Inferior parietal cortex (tissue), 1 donor: Measurements from ENCODE around the gene ADGRG6.
"Not testable (repeated sequence)": the region's sequence is repeated elsewhere in the genome, so short reads cannot be mapped to it uniquely, and the experiment has no call there.

Experiments
- DNase-seq: peaks from one replicate; pipeline ENCODE4 v3.0.0-alpha.2; 2016; ENCODE audit errors: extremely low spot score

Gene ADGRG6

DNA sequence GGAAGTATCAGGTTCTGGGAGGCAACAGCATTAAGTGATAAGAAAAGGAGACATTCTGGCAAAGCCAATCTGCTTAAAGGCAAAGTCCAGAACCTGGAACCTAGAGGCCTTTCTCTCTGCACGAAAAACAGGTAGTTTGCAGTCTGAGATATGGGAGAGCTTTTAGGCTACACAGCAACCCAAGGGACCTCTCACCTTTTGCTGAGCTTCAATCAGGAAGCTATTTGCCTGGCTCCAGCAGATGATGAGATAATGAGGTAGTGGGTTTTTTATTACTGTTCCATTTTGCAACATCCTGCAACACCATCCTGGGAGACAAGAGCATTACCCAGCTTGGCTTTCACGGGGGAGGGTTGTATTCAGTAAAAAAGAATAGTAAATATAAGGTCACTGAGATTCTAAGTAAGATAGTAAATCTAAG, 143.1 kb downstream of the ADGRG6 start:
- DNase-seq, result no peak

DNA sequence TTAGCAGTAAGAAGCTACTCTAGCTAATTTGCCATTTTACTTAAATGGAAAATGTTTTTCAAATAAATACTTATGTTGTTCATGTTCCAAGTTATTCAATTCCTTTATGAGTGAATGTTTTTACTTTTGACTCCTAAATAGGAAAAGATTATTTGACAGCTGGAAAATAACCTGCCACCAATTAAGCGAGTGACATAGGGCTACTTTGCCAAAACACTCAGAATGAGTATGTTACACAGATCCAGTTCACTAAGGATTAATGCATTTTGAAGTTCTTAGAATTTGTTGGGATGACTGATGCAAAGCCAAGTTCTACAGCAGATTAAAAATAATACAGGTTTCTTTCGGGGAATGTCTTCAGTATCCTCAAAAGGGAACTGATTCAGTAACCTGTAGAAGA, 144.4 kb downstream of the ADGRG6 start:
- no peak for DNase-seq

DNA sequence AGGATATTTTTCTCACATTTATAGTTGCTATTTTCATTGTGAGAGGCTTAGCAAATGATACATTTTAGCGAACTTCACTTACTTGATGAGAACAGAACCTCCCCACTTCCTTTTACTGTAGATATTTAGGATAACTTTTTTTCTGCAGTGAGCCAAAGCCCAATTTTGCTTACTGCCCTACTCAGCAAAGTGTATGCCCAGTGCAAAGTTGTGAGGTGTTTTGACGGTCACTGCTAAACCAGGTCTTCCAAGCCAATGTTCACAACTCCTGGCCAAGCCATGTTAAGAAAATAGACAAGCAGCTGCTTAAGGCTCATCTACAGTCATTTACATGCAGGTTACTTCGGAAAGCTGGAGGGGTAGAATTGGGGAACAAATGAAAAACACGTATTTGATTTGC, 144.8 kb downstream of the ADGRG6 start:
- DNase-seq, result no peak

DNA sequence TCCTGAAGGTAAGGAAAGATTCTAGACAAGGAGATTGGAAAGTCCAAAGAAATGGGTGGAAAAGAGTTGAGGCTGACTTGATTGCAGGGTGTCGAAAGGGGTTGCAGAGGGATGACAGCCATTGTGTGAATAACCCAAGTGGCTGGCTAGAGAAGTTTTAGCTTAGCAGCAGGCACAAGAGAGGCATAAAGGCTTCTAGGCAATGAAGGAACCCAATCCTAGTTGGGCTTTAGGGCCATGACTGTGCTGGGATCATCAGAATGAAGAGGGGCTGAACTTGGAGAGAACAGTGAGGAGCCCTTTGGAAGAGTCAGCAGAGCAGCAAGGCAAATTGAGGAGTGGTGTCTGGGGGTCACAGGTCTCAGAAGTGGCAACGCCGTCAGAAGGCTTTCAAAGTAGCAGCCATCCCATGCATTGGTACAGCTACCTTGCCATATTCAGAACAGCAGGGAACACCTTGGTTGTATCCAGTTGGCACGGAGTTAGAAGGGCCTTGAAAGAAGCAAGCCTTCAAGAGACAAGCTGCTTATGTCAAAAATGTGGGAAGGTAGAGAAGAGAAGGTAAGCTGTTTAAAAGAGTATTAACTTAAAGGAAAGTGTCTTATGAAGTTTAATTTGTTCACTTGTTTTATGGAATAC, 146.4 kb downstream of the ADGRG6 start:
- DNase-seq, result no peak

GRCh38 chr6:142450856-142451255, 149.0 kb downstream of the ADGRG6 start:
- DNase-seq, result not testable (repeated sequence)

DNA sequence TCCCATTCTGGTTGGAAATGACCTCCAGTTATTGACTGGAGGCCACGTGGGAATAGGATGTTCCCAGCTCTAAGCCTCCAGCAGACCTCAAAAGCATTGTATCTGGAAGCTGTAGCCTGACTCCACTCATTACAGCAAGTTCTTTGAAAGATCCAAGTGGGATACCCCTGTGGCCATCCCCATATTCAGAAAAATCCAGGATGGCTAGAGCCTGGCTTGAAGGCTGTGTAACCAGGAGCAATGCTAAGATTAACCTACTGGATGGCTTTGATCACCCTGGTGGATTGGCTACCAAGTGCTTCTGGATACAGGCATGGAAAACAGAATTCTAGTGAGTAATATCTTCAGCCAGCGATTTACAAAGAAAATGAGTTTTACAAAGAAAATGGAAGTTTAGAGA, 151.2 kb downstream of the ADGRG6 start:
- DNase-seq, result no peak

DNA sequence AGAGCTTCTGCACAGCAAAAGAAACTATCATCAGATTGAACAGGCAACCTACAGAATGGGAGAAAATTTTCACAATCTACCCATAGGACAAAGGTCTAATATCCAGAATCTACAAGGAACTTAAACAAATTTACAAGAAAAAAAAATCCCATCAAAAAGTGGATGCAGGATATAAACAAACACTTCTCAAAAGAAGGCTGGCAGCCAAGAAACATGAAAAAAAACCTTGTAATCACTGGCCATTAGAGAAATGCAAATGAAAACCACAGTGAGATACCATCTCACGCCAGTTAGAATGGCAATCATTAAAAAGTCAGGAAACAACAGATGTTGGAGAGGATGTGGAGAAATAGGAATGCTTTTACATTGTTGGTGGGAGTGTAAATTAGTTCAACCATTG, 152.4 kb downstream of the ADGRG6 start:
- DNase-seq, result not testable (repeated sequence)

DNA sequence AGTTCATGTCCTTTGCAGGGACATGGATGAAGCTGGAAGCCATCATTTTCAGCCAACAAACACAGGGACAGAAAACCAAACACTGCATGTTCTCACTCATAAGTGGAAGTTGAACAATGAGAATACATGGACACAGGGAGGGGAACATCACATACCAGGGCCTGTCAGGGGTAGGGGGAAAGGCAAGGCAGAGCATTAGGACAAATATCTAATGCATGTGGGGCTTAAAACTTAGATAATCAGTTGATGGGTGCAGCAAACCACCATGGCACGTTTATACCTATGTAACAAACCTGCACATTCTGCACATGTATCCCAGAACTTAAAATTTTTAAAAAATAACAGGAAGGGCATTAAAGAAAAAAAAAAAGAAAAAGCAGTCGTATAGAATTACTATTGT, 153.0 kb downstream of the ADGRG6 start:
- not testable (repeated sequence) for DNase-seq

- no peak for DNase-seq
Measured at GRCh38 chr6:142455957-142456589, 154.3 kb downstream of the ADGRG6 start.

DNA sequence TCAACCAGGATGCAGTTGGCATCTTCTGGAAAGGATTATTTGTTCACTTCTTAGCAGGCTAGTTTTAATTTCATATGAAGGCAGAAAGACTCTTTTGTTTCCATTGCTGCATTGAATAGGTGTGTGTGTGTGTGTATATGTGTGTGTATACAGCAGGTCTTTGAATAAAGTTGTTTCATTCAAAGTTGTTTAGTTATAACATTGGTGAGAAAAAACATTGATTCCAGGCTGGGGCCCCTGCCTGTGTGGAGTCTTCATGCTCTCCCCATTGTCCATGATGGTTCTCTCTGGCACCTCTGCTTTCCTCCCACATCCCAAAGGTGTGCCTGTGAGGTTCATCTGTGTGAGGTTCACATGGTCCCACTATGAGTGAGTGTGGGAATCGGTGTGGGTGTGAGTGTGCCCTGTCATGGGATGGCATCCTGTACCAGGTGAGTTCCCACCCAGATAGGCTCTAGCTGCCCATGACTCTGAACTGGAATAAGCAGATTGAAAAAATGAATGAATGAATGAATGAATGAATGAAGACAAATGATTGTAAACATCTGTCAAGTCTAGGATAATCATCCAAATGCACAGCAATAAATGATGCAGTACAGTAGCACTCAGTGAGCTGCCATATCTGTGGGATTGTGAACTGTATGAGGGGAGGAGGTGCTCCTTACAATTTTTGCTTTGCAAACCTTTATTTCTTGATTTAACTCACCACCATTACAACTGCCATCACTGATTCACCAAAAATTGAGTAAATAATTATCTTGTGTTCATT, 156.0 kb downstream of the ADGRG6 start:
- DNase-seq, result no peak

DNA sequence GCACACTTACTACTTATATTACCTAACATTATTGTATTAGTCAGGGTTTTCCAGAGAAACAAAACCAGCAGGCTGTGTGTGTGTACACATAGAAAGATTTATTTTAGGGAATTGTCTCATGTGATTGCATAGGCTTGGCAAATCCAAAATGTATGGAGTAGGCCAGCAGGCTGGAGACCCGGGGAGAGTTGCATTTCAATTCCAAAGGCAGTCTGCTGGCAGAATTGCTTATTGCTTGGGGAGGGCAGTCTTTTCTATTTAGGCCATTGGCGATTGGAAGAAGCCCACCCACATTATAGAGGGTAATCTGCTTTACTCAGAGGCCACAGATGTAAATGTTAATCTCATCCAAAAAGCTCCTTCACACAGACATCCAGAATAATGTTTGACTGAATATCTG, 157.0 kb downstream of the ADGRG6 start:
- DNase-seq, result no peak

GRCh38 chr6:142459271-142459670, 157.5 kb downstream of the ADGRG6 start:
- DNase-seq, result no peak

- no peak for DNase-seq
Measured at GRCh38 chr6:142462260-142462659, 160.5 kb downstream of the ADGRG6 start.

DNA sequence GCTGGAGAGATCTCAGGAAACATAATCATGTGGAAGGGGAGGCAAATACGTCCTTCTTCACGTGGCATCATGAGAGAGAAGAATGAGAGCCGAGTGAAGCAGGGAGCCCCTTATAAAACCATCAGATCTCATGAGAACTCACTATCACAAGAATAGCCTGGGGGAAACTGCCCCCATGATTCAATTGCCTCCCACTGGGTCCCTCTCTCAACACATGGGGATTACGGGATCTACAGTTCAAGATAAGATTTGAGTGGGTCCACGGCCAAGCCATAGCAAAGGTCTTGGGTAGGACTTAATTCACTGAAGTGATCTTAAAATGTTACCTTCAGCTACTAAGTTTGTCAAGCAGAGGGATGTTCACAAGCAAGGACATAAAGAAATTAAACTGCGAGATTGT, 162.2 kb downstream of the ADGRG6 start:
- DNase-seq, result no peak

- no peak for DNase-seq
Measured at GRCh38 chr6:142469220-142469619, 167.4 kb downstream of the ADGRG6 start.

GRCh38 chr6:142470421-142470820, 168.6 kb downstream of the ADGRG6 start:
- no peak for DNase-seq

DNA sequence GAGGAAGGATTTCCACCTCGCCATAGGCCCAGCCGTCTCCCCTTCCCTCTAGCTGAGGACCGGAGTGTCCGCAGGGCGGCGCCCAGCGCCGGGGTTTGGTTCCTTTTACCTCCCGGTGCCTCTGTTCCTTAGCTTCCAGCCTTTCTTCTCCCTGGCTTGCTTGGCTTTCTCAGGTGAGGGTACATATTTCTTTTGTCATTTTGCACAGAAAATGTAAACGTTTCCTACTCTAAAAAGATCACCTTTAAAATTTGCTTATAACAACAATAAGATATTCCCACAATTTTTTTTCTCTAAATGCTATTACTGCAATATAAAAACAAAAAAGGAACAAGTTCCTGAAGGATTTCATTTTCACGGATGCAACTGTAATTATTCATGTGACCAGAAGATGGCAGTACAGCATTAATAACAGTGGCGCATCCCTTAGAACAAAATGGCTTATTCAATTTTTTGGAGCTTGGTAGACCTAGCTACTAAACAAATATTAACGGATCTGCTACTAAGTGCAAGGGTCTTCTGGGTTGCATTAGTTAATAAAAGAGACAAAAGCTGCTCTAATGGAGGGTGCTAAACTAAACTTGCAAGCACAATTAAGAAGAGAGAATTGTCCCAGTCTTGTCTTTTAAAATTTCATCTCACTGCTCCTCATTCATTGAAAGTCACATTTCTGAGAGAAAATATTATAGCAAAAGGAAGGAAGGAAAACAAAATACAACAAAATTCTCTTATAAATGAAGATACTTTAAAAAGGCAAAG, 172.9 kb downstream of the ADGRG6 start:
- DNase-seq, result peak; percentile 79

DNA sequence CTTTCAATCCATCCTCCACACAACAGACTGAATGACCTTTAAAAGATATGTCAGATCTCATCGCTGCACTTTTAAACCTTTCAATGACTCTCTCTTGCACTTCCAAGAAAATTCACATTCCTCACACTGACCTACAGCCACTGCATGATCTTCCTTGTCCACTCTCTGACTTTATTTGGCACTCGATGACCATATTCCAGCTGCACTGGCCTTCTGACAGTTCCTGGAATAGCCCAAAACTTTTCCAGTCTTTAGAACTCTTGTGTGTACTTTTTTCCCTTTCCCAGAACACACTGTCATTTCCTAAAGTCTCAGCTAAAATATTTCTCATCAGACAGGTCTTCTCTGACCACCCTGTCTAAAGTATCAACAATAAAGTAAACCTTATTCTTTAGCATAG, 174.6 kb downstream of the ADGRG6 start:
- DNase-seq, result no peak

GRCh38 chr6:142478117-142478516, 176.3 kb downstream of the ADGRG6 start:
- DNase-seq, result no peak

DNA sequence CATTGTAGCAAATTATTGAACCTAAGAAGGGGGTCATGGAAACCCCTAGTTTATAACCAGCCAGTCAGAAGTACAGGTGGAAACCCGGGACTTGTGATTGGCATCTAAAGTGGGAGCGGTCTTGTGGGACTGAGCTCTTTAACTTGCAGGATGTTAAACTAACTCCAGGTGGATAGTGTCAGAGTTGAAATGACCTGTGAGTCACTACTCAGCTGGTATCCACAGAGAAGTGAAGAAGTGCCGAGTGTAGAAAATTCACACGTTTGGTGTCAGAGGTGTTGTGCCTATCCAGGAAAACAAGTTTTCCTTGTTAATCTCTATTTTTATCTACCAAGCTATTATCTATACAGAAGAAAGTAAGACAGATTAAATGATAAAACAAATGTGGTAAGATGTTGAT, 179.7 kb downstream of the ADGRG6 start:
- no peak for DNase-seq

DNA sequence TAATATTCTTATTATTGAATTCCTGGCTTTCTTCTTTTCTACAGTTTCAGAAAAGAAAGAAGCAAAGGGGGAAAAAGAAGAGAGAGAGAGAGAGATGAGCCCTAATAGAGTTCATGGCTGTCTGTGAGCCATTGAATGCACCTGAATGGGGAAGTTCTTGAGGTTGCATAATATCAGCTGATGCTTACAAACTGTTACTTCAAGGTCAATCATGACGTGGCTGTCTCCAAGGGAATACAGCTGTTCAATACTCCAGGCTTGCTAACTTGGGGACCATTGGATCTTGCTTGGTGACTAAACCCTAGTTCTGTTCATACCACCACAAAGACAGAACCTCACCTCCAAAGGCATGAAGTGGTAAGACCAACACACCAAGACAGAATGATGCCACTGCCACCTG, 180.4 kb downstream of the ADGRG6 start:
- DNase-seq, result no peak

DNA sequence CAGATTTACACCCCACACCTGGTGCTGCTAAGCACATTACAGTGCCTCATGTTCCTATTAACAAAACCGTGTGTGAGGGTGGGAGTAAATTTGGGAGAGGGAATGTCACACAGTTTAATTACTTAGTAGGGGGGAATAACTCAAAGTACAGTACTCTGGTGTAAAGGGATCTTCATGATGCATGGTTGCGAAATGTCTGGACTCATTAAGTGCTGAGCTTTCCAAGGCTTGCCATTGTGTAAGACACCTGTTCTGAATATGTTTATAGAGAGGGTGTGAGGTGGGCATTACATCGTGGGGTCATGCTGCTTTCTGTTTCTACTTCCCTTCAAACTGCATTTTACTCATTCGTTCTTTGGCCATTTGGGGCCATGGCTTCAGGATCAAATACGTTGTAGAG, 181.2 kb downstream of the ADGRG6 start:
- no peak for DNase-seq
